Measurements from ENCODE around the gene WFDC2. TPM values are rescaled to one million over a fixed set of nuclear protein-coding genes. Genes with fewer than 3 reads are reported as not detected.

Gene WFDC2
- total and polyA plus RNA-seq, 2 of the 13 experiments (the other 11 are each of a cell fraction or from before 2014, with no cell fraction given) = 0.33 TPM; not detected in 1

GRCh38 chr20:45479822-45480221 lies 10.3 kb downstream of the WFDC2 start:
- Histone ChIP-seq H3K79me2 (ENCODE audit: insufficient read depth, low read length) (no peaks in the 10 kb centered on the region), H3K27me3 (ENCODE audit: control insufficient read depth in 1 of 2, insufficient read depth in 2 of 2, low read length in 2 of 2) (peaks cover under 1 to 16% of the 10 kb centered on the region in 2 experiments), H2AFZ (ENCODE audit: low read length) (no peak overlapping the region), H3K4me3 (replicated peaks in 1 of 3; ENCODE audit: insufficient read depth in 1 of 3, low read depth in 2 of 3, low read length in 3 of 3) (no peak overlapping the region), H3K4me1 (ENCODE audit: insufficient read depth, low read length) (peaks cover 17% of the 10 kb centered on the region), H3K4me2 (ENCODE audit: low read depth, low read length) (no peak overlapping the region), H3K9me3 (ENCODE audit: low read length) (no peaks in the 10 kb centered on the region), H3K36me3 (replicated peaks in 1 of 2; ENCODE audit: control insufficient read depth in 1 of 2, insufficient read depth in 2 of 2, low read length in 2 of 2) (no peaks in the 10 kb centered on the region), H3K9ac (ENCODE audit: insufficient read depth, low read depth, low read length) (no peak overlapping the region), H4K20me1 (ENCODE audit: insufficient read depth, low read length) (no peaks in the 10 kb centered on the region), H3K27ac (ENCODE audit: extremely low read length, insufficient read depth, low read length) (no peak overlapping the region)
- in situ Hi-C loops (cut with HindIII; ENCODE audit: extremely low pct_ligation_motif_present, low pct_unique_long_range_greater_than_20kb) = no loop called here
- FAIRE-seq = no peak
- ChIA-PET CTCF (ENCODE audit: low intra/inter-chr PET ratio, low total read pairs) (no interaction called here), POLR2A (no interaction called here)
- BruUV-seq (replicated peaks) = no TSS peak
- intact Hi-C loops (cut with micrococcal nuclease; ENCODE audit: unreplicated experiment) = no loop called here
- TF ChIP-seq ZBTB40 (IDR thresholded peaks at IDR 0.05) (no peak), ZBTB40 (CRISPR knock-in tag; IDR thresholded peaks at IDR 0.05) (0 out of 2 replicates have a peak, but pooled peaks have one; percentile 21), ZNF670 (CRISPR knock-in tag; IDR thresholded peaks at IDR 0.05; ENCODE audit: borderline replicate concordance) (no peak), ZNF740 (CRISPR knock-in tag; IDR thresholded peaks at IDR 0.05) (no peak), CTCF (CRISPR knock-in tag; IDR thresholded peaks at IDR 0.05) (no peak)
- 4% methylated on average over 7 of the region's 7 CpGs for WGBS (ENCODE audit: low lambda C conversion rate)
- no peak for DNase-seq (ENCODE audit: low spot score)
- peak; percentile 55; the same call in 2 of the 3 replicates for ATAC-seq

Data from HepG2 (cell line).